Naive thymus-derived CD8-positive, alpha-beta T cell (primary cell): ENCODE data around the gene CTSD. TPM values are rescaled to one million over a fixed set of nuclear protein-coding genes. Genes with fewer than 3 reads are reported as not detected.
"Not testable (repeated sequence)": the region's sequence is repeated elsewhere in the genome, so short reads cannot be mapped to it uniquely, and the experiment has no call there.

Experiments
- ATAC-seq, 2 donors: fragments of 150-1000 bp; cut with Tn5 transposase in 1 of 2; sonication (Bioruptor Pico), chemical (Tn5 transposase) in 1 of 2; 1 replicate in 1 of 2; 2 replicates in 1 of 2; pipeline ENCODE4 v1.10.0; 2021; ENCODE audit warnings: mild to moderate bottlenecking in 2 of 2, moderate library complexity in 2 of 2
- POLR2A ChIA-PET: fragments of 350-600 bp; sonication (Branson Sonifier 250); formaldehyde crosslinking; loops from one replicate; lab custom pipeline; 2021; ENCODE audit warnings: antibody characterized with exemption; lab: Charles Lee
- DNase-seq, 10 donors: peaks; one replicate each; pipeline versions ENCODE4 v3.0.0 to v3.0.0-alpha.2; 2020 to 2022
- H3K27ac Mint-ChIP-seq, 10 donors: one replicate each; pipeline ENCODE4 v1.8.0; 2020 to 2022; ENCODE audit warnings: mild to moderate bottlenecking in 10 of 10, mixed read lengths in 10 of 10, moderate library complexity in 4 of 10, inconsistent platforms in 1 of 10
- H3K27me3 Mint-ChIP-seq, 5 donors: one replicate each; pipeline ENCODE4 v1.8.0; 2021 to 2022; ENCODE audit warnings: mixed read lengths in 5 of 5
- H3K36me3 Mint-ChIP-seq, 3 donors: one replicate each; pipeline ENCODE4 v1.8.0; 2020 to 2022; ENCODE audit warnings: mixed read lengths in 3 of 3, mild to moderate bottlenecking in 2 of 3, inconsistent platforms in 1 of 3
- H3K4me1 Mint-ChIP-seq, 4 donors: one replicate each; pipeline ENCODE4 v1.8.0; 2021 to 2022; ENCODE audit warnings: mixed read lengths in 4 of 4
- H3K4me3 Mint-ChIP-seq, 10 donors: one replicate each; pipeline ENCODE4 v1.8.0; 2020 to 2022; ENCODE audit warnings: mild to moderate bottlenecking in 10 of 10, mixed read lengths in 10 of 10, moderate library complexity in 6 of 10, inconsistent platforms in 1 of 10
- H3K9me3 Mint-ChIP-seq, 9 donors: one replicate each; pipeline ENCODE4 v1.8.0; 2020 to 2022; ENCODE audit warnings: mixed read lengths in 9 of 9, mild to moderate bottlenecking in 3 of 9, inconsistent platforms in 1 of 9, moderate library complexity in 1 of 9
- polyA plus RNA-seq, 3 donors: library from polyadenylated mRNA; unstranded; fragments of 300-500 nt; fragmentation: Illumina TruSeq; gene quantifications; one replicate each; pipeline ENCODE4 v1.2.3, GENCODE V29; 2021
- total RNA-seq, 8 experiments: library from RNA in 2 of 8; stranded (reverse) in 2 of 8; gene quantifications; one replicate each; pipeline ENCODE4 v1.2.3 and lab custom pipeline; 2021 to 2026

Gene CTSD
- total and polyA plus RNA-seq, 5 experiments from 2014 or later = 134 to 203 (median 163) TPM

DNA sequence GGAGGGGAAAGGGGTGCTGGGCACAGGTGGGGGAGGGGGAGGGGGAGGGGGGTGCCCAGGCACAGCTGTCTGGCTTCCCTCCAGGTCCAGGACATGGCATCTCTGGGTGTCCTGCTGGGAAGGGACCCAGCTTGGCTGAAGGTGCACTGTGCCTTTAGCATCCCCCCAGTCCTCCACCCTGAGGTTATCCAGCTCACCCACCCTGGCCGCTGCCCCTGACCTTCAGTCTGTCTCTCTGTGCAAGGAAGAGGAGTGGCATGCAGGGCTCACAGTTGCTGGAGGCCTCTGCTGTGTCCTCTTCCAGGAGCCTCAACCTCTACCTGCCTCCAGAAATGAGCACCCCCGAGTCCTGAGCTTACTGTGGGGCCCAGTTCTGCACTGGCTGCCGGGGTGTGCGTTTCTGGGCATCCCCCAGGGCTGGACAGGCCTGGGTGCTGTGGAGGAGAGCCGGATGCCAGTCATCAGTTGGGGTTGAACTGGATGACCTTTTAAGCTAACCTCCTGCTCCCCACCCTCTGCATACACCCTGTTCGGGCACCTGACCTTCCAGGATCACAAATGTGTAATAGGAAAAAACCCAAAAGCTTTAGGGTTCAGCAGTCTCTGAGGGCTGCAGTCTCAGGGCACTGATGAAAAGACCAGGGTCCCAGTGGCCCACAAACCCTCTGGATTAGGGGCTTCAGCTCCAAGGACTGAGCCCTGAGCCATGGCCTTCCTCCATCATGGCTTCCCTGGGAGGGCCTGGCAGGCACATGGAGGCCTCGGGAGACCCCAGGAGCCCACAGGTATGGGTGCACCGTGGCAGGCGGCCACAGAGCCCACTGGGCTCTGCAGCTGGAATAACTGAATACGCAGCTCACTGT, 9.6 kb upstream of the CTSD start:
- peak overlapping the region in 1 of 10 donors; percentile 3 for H3K4me3 Mint-ChIP-seq
- ATAC-seq = no peak

GRCh38 chr11:1772270-1773130, 8.8 kb upstream of the CTSD start:
- Mint-ChIP-seq H3K27ac (peak overlapping the region in 8 of 10 donors; percentile 4 to 81 (median 48)), H3K9me3 (no peaks in the 10 kb centered on the region), H3K27me3 (peaks cover 0 to 2% (median 0%) of the 10 kb centered on the region in 5 donors), H3K4me3 (peak overlapping the region; percentile 2 to 74 (median 53)), H3K36me3 (peaks cover 0 to 2% (median 0%) of the 10 kb centered on the region in 3 donors), H3K4me1 (peaks cover 14 to 25% (median 17%) of the 10 kb centered on the region in 4 donors)
- peak in 3 of 10 donors; percentile 37 to 62 (median 44) for DNase-seq
- ATAC-seq = peak; percentile 67 to 86
- POLR2A ChIA-PET = interaction anchor here (0.6 to 1.5 kb wide), 8 partner anchors 9 to 1113 kb away, joined by 3 to 6 read pairs (median 4); partner anchors contain the start of gene CTSD

More for the DNA sequence above, 9.6 kb upstream of the CTSD start:
- no peak for DNase-seq
- H3K27ac Mint-ChIP-seq = peak overlapping the region in 2 of 10 donors; percentile 11 to 29
- H3K4me1 Mint-ChIP-seq = peaks cover 14 to 27% (median 17%) of the 10 kb centered on the region in 4 donors
- H3K27me3 Mint-ChIP-seq = peaks cover 0 to 2% (median 0%) of the 10 kb centered on the region in 5 donors
- peaks cover 0 to 2% (median 0%) of the 10 kb centered on the region in 3 donors for H3K36me3 Mint-ChIP-seq
- no peaks in the 10 kb centered on the region for H3K9me3 Mint-ChIP-seq
- POLR2A ChIA-PET = interaction anchor here (1.0 to 1.5 kb wide), 3 partner anchors 10 to 16 kb away, joined by 3 to 6 read pairs (median 5); partner anchors contain the start of gene CTSD

GRCh38 chr11:1771700-1772099, 8.0 kb upstream of the CTSD start:
- peaks cover 0 to 2% (median 0%) of the 10 kb centered on the region in 3 donors for H3K36me3 Mint-ChIP-seq
- peaks cover 0 to 1% (median 0%) of the 10 kb centered on the region in 5 donors for H3K27me3 Mint-ChIP-seq
- H3K27ac Mint-ChIP-seq = peak overlapping the region in 2 of 10 donors; percentile 19 to 81
- peaks cover 14 to 24% (median 17%) of the 10 kb centered on the region in 4 donors for H3K4me1 Mint-ChIP-seq
- no peaks in the 10 kb centered on the region for H3K9me3 Mint-ChIP-seq
- ATAC-seq (no peak), DNase-seq (peak in 1 of 10 donors; percentile 41)
- POLR2A ChIA-PET = interaction anchor here (0.6 to 1.5 kb wide), 5 partner anchors 14 to 1114 kb away, joined by 3 to 6 read pairs (median 4); no protein-coding TSS in a partner anchor
- peak overlapping the region in 3 of 10 donors; percentile 42 to 57 (median 49) for H3K4me3 Mint-ChIP-seq

- peaks cover 0 to 2% (median 0%) of the 10 kb centered on the region in 3 donors for H3K36me3 Mint-ChIP-seq
- ATAC-seq (no peak), DNase-seq (no peak)
- POLR2A ChIA-PET = no interaction called here
- H3K4me3 Mint-ChIP-seq = no peak overlapping the region
- no peaks in the 10 kb centered on the region for H3K27me3 Mint-ChIP-seq
- no peak overlapping the region for H3K27ac Mint-ChIP-seq
- no peaks in the 10 kb centered on the region for H3K9me3 Mint-ChIP-seq
- H3K4me1 Mint-ChIP-seq = peaks cover 14 to 24% (median 17%) of the 10 kb centered on the region in 4 donors
These were observed 7.5 kb upstream of the CTSD start for GRCh38 chr11:1771273-1771672.

DNA sequence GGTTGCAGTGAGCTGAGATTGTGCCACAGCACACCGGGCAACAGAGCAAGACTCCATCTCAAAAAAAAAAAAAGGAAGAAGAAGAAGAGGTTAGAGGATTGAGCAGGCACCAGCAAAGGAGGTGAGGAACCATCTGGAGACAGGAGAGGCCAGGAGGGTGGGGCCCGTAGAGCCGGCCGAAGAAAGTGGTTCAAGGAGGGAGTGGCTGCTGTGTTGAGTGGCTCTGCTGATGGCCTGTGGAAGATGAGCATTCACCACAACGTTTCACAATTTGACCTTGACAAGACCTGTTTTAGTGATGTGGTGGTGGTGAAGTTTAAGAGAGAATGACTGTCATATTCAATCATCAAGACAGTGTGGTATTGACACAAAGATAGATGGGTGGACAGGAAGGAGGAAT, 6.8 kb upstream of the CTSD start:
- no peaks in the 10 kb centered on the region for H3K9me3 Mint-ChIP-seq
- H3K4me1 Mint-ChIP-seq = peaks cover 14 to 24% (median 17%) of the 10 kb centered on the region in 4 donors
- no peak overlapping the region for H3K27ac Mint-ChIP-seq
- no peak overlapping the region for H3K4me3 Mint-ChIP-seq
- DNase-seq (no peak), ATAC-seq (no peak)
- POLR2A ChIA-PET = no interaction called here
- H3K27me3 Mint-ChIP-seq = no peaks in the 10 kb centered on the region
- peaks cover 0 to 2% (median 0%) of the 10 kb centered on the region in 3 donors for H3K36me3 Mint-ChIP-seq

- Mint-ChIP-seq H3K27ac (no peak overlapping the region), H3K36me3 (peaks cover 0 to 2% (median 0%) of the 10 kb centered on the region in 3 donors), H3K4me3 (no peak overlapping the region), H3K9me3 (no peaks in the 10 kb centered on the region), H3K4me1 (peaks cover 14 to 24% (median 17%) of the 10 kb centered on the region in 4 donors), H3K27me3 (no peaks in the 10 kb centered on the region)
- POLR2A ChIA-PET = no interaction called here
- DNase-seq (no peak), ATAC-seq (no peak)
These were observed 6.3 kb upstream of the CTSD start for GRCh38 chr11:1770061-1770460.

DNA sequence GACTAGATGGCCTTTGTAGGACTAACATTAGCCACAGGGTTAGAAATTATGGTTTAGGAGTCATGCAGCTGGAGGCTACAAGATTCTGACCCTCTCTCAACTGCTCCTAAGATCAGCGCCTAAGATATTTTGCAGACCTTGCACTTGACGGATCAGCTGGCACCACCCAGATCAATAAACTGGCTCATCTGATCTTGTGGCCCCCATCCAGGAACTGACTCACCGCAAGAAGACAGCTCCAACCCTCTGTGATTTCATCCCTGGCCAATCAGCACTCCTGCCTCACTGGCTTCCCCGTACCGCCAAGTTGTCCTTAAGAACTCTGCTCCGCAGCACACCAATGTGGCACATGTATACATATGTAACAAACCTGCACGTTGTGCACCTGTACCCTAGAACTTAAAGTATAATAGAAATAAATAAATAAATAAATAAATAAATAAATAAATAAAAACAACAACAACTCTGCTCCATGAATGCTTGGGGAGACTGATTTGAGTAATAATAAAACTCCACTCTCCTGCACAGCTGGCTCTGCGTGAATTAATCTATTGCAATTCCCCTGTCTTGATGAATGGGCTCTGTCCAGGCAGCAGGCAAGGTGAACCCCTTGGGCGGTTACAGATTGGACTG, 5.7 kb upstream of the CTSD start:
- H3K27ac Mint-ChIP-seq = peak overlapping the region in 1 of 10 donors; percentile 41

DNA sequence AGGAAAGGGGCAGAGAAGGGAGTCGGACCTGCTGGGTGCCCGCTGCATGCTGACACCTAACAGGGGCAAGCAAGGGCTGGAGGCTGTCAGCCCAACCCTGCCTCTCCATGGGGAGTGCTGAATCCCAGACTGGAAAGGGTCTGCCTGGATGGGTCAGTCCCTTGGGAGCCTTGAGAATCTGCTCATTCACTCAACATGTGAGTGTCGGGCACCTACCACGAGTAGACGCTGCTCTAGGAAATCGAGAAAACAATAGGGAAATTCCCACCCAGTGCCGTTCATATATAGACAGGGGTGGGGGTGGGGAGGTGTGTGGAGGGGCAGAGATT, 4.4 kb upstream of the CTSD start:
- POLR2A ChIA-PET = interaction anchor here (0.6 to 3.6 kb wide), 3 partner anchors 10 to 1075 kb away, joined by 3 to 12 read pairs (median 3); no protein-coding TSS in a partner anchor
- Mint-ChIP-seq H3K36me3 (peaks cover 0 to 2% (median 0%) of the 10 kb centered on the region in 3 donors), H3K9me3 (no peaks in the 10 kb centered on the region), H3K4me1 (peaks cover 16 to 24% (median 18%) of the 10 kb centered on the region in 4 donors), H3K4me3 (no peak overlapping the region), H3K27me3 (no peaks in the 10 kb centered on the region), H3K27ac (no peak overlapping the region)
- ATAC-seq (no peak), DNase-seq (no peak)

More for the DNA sequence above, 5.7 kb upstream of the CTSD start:
- H3K9me3 Mint-ChIP-seq, H3K4me3 Mint-ChIP-seq, H3K36me3 Mint-ChIP-seq, DNase-seq, ATAC-seq, H3K27me3 Mint-ChIP-seq: not testable (repeated sequence)
- POLR2A ChIA-PET = interaction anchor here (1.3 to 3.6 kb wide), 2 partner anchors 12 to 15 kb away, joined by 3 to 12 read pairs; no protein-coding TSS in a partner anchor
- H3K4me1 Mint-ChIP-seq = peaks cover 16 to 26% (median 18%) of the 10 kb centered on the region in 4 donors

GRCh38 chr11:1767399-1768140, 3.8 kb upstream of the CTSD start:
- Mint-ChIP-seq H3K9me3 (no peaks in the 10 kb centered on the region), H3K36me3 (peaks cover 0 to 2% (median 0%) of the 10 kb centered on the region in 3 donors), H3K4me3 (no peak overlapping the region), H3K4me1 (peaks cover 16 to 25% (median 18%) of the 10 kb centered on the region in 4 donors), H3K27ac (no peak overlapping the region), H3K27me3 (no peaks in the 10 kb centered on the region)
- no peak for ATAC-seq
- POLR2A ChIA-PET = interaction anchor here (0.6 to 3.6 kb wide), 4 partner anchors 10 to 1075 kb away, joined by 3 to 12 read pairs (median 3); no protein-coding TSS in a partner anchor
- peak in 1 of 10 donors; percentile 51 for DNase-seq

DNA sequence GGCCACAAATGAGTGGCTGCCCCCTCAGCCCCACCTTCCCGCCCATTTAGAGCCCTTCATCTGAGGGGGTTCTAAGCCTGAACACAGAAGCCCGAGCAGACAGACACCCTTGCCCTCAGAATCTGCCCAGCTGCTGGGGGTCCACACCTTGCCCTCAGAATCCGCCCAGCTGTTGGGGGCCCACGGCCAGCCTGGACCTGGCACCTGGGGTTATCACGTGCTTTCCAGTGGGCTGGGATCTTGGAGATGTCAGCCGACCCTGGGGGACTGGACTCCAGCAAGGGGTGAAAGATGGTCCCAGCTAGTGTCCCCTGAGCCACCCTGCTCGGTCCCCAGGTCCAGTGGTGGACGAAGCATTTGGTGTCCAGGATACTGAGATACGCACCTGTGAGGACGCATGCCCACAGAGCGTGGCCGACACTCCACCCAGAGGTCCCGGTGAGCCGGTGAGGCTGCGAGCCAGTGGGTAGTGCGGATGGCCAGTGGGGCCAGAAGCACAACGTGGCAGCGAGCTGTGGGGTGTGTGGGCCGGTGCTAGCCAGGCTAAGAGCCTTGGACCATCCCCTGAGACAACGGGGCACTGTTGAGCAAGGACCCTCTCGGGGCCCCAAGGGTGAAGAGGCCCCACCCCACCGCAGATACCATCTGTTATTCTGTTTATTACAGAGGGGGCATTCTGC, 3.1 kb upstream of the CTSD start:
- peak in 1 of 10 donors; percentile 57 for DNase-seq
- no peak for ATAC-seq
- Mint-ChIP-seq H3K4me3 (no peak overlapping the region), H3K36me3 (peaks cover 0 to 2% (median 0%) of the 10 kb centered on the region in 3 donors), H3K4me1 (peaks cover 15 to 25% (median 18%) of the 10 kb centered on the region in 4 donors), H3K9me3 (no peaks in the 10 kb centered on the region), H3K27me3 (no peaks in the 10 kb centered on the region), H3K27ac (no peak overlapping the region)
- POLR2A ChIA-PET = interaction anchor here (0.7 to 3.6 kb wide), 2 partner anchors 9 to 43 kb away, joined by 3 to 12 read pairs; no protein-coding TSS in a partner anchor
